ENCODE measurements around the gene KDM4C.
"Not testable (repeated sequence)": the region's sequence is repeated elsewhere in the genome, so short reads cannot be mapped to it uniquely, and the experiment has no call there.

Gene KDM4C

DNA sequence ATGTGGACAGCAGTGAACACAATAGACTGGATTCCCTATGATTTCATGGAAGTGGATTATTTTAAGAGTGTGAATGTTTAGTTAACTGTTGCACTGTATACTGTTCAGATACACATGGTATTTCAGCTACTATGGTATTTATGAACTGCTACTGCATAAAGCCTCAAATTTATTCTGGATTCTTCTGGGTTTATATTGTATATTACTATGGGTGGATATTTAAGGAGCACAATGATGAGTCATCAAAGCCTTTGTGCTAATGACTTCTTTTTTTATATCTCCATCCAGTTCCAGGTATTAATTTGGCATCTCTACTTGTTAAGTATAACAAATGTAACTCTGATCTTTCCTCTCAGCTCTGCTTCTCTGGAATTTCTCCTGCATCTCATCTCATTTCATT is 6.8 kb downstream of the KDM4C start:
- DNase-seq = no peak

DNA sequence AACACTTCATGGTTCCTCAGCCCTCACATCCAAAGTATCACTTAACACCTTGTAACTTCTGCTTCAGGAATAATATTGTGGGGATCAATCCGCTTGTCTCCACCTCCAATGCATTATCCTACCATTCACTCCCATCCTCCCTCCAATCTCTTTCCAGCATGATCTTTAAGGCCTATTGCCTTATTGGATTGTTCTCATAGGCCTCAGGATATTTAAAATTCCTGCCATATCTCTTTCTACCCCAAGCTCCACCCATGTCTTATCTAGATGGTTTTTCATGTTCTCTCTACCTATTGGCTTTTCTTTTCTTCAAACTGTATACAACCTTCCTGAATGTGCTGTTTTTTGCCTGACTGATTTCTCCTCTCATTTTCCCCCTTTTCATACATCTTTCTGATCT is 7.2 kb downstream of the KDM4C start:
- no peak for DNase-seq

DNA sequence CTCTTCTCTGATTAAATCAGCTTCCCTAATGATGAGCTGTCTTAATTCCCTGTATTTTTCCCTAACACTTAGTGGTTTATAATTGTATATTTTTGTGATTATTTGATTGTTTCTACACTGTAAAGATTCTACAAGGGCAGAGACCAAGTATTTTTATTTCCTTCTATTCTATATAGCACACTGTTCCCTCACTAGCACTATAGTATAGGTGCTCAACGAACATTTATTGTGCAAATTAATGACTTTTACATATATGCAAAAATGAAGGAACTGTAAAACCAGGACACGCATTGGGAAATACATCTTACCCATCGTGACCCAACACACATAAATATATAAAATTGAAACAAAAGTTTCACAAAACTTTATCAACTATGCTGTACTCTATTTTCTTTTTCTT is 7.6 kb downstream of the KDM4C start:
- no peak for DNase-seq

DNA sequence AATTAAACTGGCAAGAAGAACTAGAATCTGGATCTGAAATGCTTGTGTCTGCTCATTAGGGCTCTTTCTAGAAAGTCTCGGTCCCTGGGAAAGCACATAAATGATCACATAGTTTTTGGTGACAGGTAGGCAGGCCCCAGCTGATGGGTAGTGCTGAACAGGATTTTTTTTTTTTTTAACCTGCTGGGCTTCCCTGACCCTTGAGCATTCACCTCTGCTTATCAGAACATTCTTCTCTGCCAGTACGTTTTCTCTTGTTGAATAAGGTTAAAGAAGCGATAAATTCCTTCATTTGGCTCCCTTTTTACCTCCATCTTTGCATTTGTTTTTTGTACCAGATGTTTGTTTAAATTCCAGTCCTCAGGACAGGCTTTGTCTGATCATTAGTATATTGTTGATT is 8.8 kb downstream of the KDM4C start:
- DNase-seq = no peak

DNA sequence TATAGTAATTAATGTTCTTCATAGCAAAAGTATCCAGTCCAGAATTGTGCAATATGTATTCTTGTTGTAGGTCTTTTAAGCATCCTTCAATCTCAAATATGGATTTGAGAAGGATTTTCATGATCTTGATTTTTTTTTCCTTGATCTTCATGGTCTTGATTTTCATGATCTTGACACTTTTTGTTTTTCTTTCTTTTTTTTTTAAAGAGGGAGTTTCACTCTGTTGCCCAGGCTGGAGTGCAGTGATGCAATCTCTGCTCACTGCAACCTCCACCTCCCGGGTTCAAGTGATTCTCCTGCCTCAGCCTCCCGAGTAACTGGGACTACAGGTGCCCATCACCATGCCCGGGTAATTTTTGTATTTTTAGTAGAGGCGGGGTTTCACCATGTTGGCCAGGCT is 10.8 kb downstream of the KDM4C start:
- DNase-seq = not testable (repeated sequence)

DNA sequence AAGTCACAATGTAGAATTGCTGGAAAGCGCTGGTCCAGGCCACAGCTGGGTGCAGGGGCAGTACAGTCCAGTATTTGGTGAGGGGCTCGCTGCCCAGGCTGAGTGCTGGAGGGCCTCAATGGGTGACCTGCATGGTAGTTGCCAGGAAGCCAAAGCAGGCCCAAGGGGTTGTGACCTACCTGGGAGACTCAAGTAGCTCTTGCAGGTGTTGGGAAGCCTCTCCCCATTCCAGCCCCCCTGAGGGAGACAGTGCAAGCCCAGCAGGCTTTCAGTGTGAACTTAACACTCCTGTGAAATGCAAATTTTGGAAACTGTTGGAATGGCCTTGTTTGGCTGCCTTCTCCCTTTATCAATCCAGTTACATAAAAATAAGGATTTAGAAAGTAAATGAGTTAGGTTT is 13.9 kb downstream of the KDM4C start:
- no peak for DNase-seq

DNA sequence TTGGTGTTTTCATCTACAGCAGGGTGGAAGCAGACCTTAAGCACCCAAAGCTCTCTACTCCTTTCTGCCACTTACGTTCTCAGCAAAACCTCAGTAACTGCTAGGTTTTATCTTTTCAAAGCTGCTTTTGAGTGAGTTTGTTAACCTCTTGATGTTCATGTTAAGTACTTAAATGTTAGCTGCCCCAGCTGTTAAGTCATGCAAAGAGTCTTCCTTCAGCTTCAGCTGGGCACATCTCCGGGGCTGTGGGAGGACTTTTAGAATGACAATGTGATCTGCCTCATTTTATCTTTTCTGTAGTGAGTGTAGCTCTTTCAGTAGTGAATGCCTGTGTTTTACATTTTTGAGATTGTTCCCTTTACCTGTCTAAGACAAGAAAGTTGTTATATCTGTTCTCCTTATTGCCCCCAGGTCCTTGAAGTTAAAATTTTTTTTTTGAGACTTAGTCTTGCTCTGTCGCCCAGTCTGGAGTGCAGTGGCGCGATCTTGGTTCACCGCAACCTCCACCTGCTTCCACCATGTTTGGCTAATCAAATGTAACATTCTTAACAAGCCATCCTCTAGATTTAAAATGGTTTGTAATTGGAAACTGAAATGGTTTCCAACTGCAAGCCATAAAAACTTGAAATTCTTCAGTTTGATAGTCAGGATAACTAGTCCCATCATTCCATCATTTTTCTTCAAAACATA is 19.6 kb downstream of the KDM4C start:
- DNase-seq = no peak

DNA sequence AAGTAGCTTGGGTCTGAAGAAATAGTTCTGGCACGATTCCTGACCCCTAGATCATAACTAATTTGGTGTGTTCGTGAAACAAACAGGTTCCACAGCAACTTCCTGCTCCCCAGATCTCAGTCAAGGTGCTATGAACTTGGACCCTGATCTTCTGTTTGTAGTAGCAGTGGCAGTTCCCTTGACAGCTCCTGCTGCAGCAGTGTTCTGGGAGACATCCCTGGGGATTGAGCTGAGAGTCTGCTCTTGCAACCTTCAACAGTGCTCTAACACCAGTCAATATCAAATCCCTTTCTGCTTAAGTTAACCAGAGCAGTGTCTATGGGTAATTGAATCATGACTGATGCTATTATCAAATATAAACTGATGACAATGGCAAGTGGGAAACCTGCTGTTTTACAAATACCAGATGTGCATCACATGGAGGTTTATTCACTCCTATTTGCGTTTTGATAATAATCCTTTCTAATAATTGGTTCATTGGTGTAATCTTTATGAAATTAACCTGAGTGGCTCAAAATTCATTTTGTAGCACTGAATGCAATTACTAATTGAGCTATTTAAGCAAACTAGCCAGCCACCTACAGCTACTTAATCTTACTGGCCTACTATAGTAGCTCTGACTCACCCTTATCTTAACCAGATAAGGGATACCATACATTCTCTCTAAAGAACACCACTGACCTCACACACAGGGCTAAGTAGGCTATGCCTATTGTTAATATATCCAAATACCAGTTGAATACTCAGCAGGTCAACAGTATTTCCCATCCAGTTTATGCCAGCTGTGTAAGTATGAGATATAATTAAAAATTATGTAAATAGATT is 21.9 kb downstream of the KDM4C start:
- DNase-seq = no peak

DNA sequence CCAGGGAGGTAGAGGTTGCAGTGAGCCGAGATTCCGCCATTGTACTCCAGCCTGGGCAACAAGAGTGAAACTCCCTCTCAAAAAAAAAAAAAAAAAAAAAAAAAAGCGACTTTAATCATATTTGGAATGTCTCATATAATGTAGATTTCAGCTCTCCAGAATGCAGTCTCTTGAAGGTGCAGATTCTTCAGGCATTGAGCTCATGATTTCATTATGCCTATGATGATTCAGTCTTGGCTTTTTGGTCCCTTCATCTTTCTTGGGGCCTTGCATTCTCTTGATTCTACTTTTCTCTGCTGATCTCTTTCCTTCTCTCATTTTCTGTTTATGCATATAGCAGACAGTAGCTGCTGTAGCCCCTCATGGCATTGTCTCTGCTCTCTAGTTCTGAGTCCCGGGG is 22.9 kb downstream of the KDM4C start:
- DNase-seq = no peak

DNA sequence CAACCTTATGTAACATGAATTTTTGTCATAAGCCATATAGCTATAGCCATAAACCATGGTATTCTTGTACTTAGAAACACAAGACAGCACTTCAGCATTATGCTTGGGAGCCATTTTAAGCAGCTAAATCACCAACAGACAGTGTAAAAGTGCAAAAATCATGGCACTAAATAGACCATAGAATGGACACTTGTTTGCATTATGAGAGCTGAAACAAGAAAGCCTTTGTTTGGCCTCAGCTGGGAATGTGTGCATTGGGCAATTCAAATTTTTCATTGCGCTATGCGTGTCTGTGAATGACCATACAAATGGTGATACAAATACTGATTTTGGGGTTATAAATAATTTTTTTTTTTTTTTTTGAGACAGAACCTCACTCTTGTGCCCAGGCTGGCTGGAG is 23.7 kb downstream of the KDM4C start:
- DNase-seq = no peak

DNA sequence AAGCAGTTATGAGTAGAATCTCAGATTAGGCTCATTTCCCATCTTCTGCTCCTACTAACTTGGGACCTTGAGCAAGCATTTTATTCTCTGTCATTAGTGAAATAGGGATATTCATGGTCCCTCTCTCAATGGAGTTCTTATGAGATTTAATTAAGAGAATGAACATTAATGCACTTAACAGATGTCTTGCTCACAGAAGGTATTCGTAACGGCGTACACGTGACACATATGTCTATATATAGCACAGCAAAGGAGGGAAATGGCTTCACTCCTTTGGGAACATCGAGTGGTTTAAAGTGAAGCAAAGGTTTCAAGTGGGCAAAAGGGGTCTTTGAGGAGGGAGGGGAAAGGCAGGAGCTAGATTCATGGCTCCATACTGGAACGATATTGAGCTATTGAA is 24.6 kb downstream of the KDM4C start:
- DNase-seq = no peak

DNA sequence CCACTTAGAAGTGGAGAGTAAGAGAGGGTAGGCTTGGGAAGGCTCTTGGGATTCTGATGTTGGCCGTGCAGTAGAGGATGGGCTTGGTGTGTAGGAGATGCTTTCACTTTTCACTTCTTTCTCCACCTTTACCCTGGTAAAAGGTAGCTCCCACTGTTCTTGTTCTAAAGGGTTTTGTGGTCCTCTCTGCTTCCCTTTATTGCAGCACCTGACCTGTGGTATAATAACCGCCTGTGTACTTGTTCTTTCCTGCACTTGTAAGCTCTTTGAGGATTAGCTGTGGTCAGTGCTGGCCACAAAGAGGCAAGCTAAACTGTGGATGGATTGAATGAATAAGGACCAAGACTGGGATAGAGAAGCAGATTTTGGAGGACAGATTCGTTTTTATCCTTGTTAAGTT is 25.2 kb downstream of the KDM4C start:
- DNase-seq = no peak

DNA sequence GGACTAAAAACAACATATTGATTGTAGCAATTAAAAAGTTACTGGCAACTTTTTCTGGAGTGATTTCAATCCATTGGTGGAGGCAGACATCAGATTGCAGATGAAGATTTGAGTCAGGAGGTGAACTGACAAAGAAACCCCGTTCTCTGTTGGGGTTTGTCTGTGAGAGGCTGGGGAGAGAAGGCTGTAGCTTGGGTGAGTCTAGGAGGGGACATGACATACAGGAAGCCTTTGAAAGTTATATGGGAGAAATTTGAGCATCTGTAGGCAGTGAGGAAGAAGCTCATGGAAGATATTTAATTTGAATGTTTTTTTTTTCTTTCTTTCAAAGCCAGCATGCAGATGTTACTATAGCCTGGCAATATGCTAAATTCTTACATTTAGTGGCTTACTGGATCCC is 26.0 kb downstream of the KDM4C start:
- DNase-seq = no peak

DNA sequence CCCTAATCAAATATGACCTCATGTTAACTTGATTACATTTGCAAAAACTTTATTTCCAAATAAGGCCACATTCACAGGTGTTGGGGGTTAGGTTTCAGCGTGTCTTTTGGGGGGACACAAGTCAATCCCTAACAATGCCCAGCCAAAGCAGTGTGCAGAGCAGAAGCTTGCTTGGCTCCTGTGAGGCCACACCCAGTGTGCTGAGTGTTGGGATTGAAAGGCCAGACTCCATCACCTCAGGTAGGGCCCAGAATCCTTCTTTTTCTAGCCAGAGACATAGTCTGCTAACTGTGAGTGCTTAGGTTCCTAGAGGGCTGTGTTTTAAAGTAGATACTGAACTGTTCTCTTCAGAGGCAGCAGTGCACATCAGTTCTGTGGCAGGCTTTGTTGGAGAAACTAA is 27.9 kb downstream of the KDM4C start:
- DNase-seq = no peak

DNA sequence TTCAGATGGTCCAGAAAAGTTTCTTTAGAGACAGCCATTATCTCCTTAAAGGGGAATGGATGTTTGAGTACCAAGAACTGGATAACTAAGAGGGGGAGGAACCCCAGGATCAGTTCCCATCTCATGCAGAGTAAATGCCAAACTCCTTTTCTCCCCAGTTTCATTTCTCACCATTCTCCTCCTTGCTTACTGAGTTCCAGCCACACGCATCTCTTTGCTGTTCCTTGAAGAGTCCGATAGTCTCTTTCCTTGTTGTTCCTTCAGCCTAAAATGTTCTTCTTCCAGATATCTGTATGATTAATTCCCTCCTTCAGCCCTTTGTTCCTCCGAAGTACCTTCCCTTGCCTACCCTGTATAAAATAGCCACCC is 30.0 kb downstream of the KDM4C start:
- no peak for DNase-seq

DNA sequence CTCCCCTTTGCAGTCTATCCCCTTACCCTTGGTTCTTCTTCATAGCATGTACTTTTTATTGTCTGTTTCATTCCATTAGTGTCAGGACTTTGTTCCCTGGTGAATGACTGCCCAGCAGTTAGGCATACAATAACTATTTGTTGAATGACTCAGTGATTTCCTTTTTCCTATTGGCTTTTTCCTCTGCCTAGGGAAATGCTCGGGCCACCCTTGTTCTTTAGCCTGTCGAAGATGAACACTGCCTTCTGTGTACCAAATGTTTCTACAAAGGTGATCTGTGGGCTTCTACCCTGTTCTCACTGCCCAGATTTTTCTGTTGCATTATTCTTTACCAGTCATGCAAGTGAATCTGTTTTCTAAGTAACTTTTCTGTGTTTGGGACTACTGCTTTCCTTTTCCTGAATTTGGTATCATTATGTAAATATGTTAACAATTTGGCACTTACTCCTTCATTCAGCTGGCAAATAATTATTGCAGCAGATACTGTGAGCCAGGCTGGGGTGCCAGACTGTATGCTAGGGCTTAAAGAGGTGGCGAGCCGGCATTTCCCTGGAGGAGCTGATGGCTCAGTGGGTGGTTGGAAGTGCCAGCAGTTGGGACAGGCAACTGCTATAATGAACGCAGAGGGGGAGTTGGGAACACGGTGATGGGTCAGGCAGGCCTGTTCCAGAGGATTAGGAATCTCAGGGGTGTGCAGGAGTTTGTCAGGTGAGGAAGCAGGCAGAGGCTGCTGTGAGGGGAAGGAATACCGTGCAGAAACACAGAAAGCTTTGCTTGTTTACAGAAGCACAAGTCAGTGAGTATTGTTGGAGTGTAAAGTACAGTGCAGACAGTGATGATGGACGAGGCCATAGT is 30.6 kb downstream of the KDM4C start:
- DNase-seq = no peak

DNA sequence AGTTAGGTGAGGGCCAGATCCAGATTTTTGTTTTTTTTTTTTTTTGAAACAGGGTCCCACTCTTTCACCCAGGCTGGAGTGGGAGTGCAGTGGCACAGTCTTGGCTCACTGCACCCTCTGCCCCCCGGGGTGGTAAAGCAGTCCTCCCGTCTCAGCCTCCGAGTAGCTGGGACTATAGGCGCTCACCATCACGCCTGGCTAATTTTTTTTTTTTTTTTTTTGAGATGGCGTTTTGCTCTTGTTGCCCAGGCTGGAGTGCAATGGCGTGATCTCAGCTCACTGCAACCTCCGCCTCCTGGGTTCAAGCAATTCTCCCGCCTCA is 31.2 kb downstream of the KDM4C start:
- not testable (repeated sequence) for DNase-seq

DNA sequence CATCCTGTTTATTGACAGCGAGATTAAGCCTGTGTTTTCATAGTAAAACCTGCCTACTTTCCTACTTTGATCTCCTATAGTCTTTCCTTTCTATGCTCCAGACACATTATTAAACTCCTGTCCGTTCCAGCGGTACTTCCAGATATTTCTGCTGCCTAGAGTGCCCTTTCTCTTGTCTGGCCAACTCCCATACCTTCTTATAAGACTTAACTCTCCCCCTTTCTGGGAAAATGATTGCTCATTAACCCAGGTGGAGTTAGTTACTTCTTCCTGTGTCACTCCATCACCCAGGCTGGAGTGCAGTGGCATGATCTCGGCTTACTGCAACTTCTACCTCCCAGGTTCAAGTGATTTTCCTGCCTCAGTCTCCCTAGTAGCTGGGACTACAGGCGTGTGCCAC is 33.1 kb downstream of the KDM4C start:
- DNase-seq = no peak

DNA sequence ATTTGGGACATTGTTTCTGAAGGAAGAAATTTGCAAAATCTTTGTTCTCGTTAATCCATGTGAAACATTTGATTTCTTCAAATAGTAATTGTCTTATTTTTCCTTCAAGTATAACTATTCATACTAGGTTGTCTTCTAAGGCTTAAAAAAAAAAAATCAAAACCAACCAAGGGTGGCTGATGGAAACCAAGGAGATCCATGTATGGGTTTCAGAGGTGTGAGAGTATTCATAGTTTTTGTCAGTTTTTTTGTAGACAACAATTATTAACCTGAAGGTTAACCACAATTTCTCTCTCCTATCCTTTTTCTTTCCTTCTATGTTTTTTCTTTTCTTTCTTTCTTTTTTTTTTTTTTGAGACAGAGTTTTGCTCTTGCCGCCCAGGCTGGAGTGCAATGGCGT is 35.4 kb downstream of the KDM4C start:
- DNase-seq = no peak

DNA sequence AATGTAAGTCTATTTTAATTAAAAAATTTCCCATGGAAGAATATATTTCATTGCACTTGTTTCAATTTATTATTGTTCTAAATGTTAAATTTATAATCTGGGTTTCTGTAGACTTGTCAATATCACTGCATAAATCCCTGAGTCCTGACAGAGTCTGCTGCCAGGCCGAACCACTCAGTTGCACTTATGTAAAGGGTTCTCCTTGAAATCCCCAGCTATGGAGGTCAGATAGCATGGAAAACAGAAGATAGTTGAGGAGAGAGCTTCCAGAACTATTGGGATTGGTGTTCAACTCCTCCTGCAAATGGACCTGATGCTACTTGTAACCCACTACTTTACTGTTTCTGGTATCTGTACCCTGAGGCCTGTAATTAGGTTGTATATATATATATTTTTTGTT is 37.2 kb downstream of the KDM4C start:
- no peak for DNase-seq

DNA sequence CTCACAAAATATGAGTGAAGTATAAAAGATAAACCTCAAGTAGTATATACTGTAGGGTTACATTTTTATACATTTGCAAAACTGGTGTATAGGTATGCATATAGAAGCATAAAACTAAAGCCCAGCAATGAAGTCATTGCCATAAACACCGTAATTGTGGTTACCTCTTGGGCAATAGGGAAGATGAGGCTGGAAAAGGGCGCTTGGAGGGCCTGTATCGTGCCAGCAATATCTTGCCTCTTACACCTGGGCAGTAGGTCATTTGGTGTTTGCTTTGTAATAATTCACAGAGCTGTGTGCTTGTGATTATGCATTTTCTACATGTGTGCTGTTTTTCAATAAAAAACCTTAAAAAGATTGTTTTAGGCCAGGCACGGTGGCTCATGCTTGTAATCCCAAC is 45.2 kb downstream of the KDM4C start:
- DNase-seq = no peak

DNA sequence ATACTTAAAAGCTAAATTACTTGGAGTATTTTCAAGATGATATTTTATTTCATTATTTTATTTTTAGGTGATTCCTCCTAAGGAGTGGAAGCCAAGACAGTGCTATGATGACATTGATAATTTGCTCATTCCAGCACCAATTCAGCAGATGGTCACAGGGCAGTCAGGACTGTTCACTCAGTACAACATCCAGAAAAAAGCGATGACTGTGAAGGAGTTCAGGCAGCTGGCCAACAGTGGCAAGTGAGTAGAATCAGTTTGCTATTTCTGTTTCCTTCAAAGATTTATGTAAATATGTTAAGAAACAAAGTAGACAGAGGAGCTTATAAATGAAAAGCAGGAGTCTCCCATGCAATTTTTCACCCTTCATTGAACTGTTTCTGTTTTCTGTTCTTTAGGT is 47.8 kb downstream of the KDM4C start:
- DNase-seq = no peak

DNA sequence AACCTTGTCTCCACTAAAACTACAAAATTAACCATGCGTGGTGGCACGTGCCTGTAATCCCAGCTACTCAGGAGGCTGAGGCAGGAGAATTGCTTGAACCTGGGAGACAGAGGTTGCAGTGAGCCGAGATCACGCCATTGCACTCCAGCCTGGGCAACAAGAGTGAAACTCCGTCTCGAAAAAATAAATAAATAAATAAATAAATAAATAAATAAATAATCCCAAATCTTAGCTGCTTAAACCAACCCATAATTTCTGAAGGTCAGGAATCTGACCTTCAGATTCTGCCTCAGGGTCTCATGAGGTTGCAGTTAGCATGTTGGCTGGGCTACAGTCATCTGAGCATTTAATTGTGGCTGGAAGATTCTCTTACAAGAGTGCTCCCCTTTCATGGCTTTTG is 48.5 kb downstream of the KDM4C start:
- not testable (repeated sequence) for DNase-seq

DNA sequence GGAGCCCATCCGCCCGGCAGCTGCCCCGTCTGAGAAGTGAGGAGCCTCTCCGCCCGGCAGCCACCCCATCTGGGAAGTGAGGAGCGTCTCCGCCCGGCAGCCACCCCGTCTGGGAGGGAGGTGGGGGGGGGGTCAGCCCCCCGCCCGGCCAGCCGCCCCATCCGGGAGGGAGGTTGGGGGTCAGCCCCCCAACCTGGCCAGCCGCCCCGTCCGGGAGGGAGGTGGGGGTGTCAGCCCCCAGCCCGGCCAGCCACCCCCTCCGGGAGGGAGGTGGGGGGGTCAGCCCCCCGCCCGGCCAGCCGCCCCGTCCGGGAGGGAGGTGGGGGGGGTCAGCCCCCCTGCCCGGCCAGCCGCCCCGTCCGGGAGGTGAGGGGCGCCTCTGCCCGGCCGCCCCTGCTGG is 49.9 kb downstream of the KDM4C start:
- not testable (repeated sequence) for DNase-seq

Measured in CD4-positive, alpha-beta T cell treated with Interleukin-4 for 1 hour (primary cell).